HUES48 (cell line): ENCODE results near the gene CCT8L2.
"Not testable (repeated sequence)": the region's sequence is repeated elsewhere in the genome, so short reads cannot be mapped to it uniquely, and the experiment has no call there.

Experiments used
- H3K27ac ChIP-seq: one replicate; pipeline ENCODE4 v1.7.0; 2013; ENCODE audit warnings: low read depth, low read length, inconsistent platforms
- H3K27me3 ChIP-seq: 2 replicates; pipeline ENCODE4 v1.6.1; 2013; ENCODE audit warnings: mild to moderate bottlenecking, low read length; ENCODE audit not compliant: control insufficient read depth, insufficient read depth
- H3K36me3 ChIP-seq: 2 replicates; pipeline ENCODE4 v1.6.1; 2013; ENCODE audit warnings: low read length; ENCODE audit not compliant: control insufficient read depth, insufficient read depth
- H3K4me1 ChIP-seq: 2 replicates; pipeline ENCODE4 v1.6.1; 2013; ENCODE audit warnings: mild to moderate bottlenecking, low read length; ENCODE audit not compliant: control insufficient read depth, insufficient read depth
- H3K4me3 ChIP-seq: 2 replicates; pipeline ENCODE4 v1.5.1; 2013; ENCODE audit warnings: mild to moderate bottlenecking, low read depth, low read length
- H3K9ac ChIP-seq: 2 replicates; pipeline ENCODE4 v1.6.1; 2013; ENCODE audit warnings: mild to moderate bottlenecking, low read depth, low read length, moderate library complexity
- H3K9me3 ChIP-seq: 2 replicates; pipeline ENCODE4 v1.6.1; 2013; ENCODE audit warnings: low read length; ENCODE audit not compliant: control insufficient read depth, insufficient read depth

The CCT8L2 gene

GRCh38 chr22:16592231-16592630 lies 379 bp downstream of the CCT8L2 start:
- H3K4me1 ChIP-seq, H3K4me3 ChIP-seq, H3K27ac ChIP-seq, H3K27me3 ChIP-seq, H3K36me3 ChIP-seq, H3K9ac ChIP-seq: not testable (repeated sequence)
- peaks cover 53% of the 10 kb centered on the region for H3K9me3 ChIP-seq

- H3K27ac ChIP-seq, H3K4me3 ChIP-seq, H3K9ac ChIP-seq, H3K4me1 ChIP-seq, H3K36me3 ChIP-seq, H3K27me3 ChIP-seq: not testable (repeated sequence)
- peaks cover 53% of the 10 kb centered on the region for H3K9me3 ChIP-seq
Observed at GRCh38 chr22:16591136-16591535, 1.5 kb downstream of the CCT8L2 start.

- Histone ChIP-seq H3K9ac (no peak overlapping the region), H3K4me3 (no peak overlapping the region), H3K27me3 (no peaks in the 10 kb centered on the region), H3K4me1 (no peaks in the 10 kb centered on the region), H3K36me3 (no peaks in the 10 kb centered on the region), H3K9me3 (peaks cover 40% of the 10 kb centered on the region), H3K27ac (no peak overlapping the region)
Observed at GRCh38 chr22:16586991-16587390, 5.6 kb downstream of the CCT8L2 start.

- Histone ChIP-seq H3K4me1 (no peaks in the 10 kb centered on the region), H3K27me3 (no peaks in the 10 kb centered on the region), H3K4me3 (no peak overlapping the region), H3K9me3 (peaks cover 33% of the 10 kb centered on the region), H3K9ac (no peak overlapping the region), H3K27ac (no peak overlapping the region), H3K36me3 (no peaks in the 10 kb centered on the region)
Observed at GRCh38 chr22:16586170-16586569, 6.4 kb downstream of the CCT8L2 start.

GRCh38 chr22:16580872-16581271 lies 11.7 kb downstream of the CCT8L2 start:
- not testable (repeated sequence) for H3K9ac ChIP-seq, H3K27ac ChIP-seq, H3K27me3 ChIP-seq, H3K4me1 ChIP-seq, H3K36me3 ChIP-seq, H3K4me3 ChIP-seq
- peaks cover 35% of the 10 kb centered on the region for H3K9me3 ChIP-seq

- not testable (repeated sequence) for H3K27ac ChIP-seq, H3K27me3 ChIP-seq, H3K4me3 ChIP-seq, H3K36me3 ChIP-seq, H3K4me1 ChIP-seq, H3K9ac ChIP-seq
- H3K9me3 ChIP-seq: peaks cover 27% of the 10 kb centered on the region
Observed at GRCh38 chr22:16569240-16569834, 23.3 kb downstream of the CCT8L2 start.

GRCh38 chr22:16568425-16568758 lies 24.2 kb downstream of the CCT8L2 start:
- H3K9ac ChIP-seq: no peak overlapping the region
- no peak overlapping the region for H3K27ac ChIP-seq
- no peaks in the 10 kb centered on the region for H3K4me1 ChIP-seq
- no peak overlapping the region for H3K4me3 ChIP-seq
- no peaks in the 10 kb centered on the region for H3K27me3 ChIP-seq
- H3K9me3 ChIP-seq: peaks cover 19% of the 10 kb centered on the region
- H3K36me3 ChIP-seq: no peaks in the 10 kb centered on the region

- peaks cover 19% of the 10 kb centered on the region for H3K9me3 ChIP-seq
- not testable (repeated sequence) for H3K4me3 ChIP-seq, H3K36me3 ChIP-seq, H3K27me3 ChIP-seq, H3K9ac ChIP-seq, H3K27ac ChIP-seq, H3K4me1 ChIP-seq
Observed at GRCh38 chr22:16567617-16568424, 24.8 kb downstream of the CCT8L2 start.

- not testable (repeated sequence) for H3K27ac ChIP-seq, H3K27me3 ChIP-seq, H3K9ac ChIP-seq, H3K4me3 ChIP-seq, H3K4me1 ChIP-seq, H3K36me3 ChIP-seq
- peaks cover 20% of the 10 kb centered on the region for H3K9me3 ChIP-seq
Observed at GRCh38 chr22:16566421-16567151, 26.0 kb downstream of the CCT8L2 start.

GRCh38 chr22:16565585-16566420 lies 26.8 kb downstream of the CCT8L2 start:
- H3K4me1 ChIP-seq, H3K27ac ChIP-seq, H3K4me3 ChIP-seq, H3K36me3 ChIP-seq, H3K27me3 ChIP-seq, H3K9ac ChIP-seq: not testable (repeated sequence)
- H3K9me3 ChIP-seq: peaks cover 21% of the 10 kb centered on the region
